ENCODE data around the gene CNTN5. TPM values are rescaled to one million over a fixed set of nuclear protein-coding genes. Genes with fewer than 3 reads are reported as not detected.

The CNTN5 gene
- total RNA-seq, 1 experiment from 2014 or later, result not detected

DNA sequence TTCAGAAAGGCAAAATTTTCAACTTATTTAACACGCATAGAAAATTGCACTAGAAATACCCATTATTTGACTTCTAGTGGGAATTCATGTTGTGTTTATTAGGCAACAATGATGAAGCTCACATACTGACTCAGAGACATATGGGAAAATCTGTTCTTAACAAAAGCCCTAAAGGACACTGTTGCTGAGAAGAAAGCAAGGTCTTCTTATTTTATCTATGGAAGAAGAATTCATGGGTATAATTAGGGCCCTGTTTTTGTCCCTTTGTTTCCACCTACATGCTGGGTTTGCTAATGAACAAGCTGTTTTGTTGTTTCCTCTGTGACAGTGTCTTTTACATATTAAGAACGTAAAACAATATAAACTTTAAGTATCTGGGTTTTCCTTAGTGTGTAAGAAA lies 1059.6 kb downstream of the CNTN5 start:
- CTCF ChIA-PET, result no interaction called here
- no peaks in the 10 kb centered on the region for H3K9me3 ChIP-seq (ENCODE audit: low read length)
- no peaks in the 10 kb centered on the region for H3K27me3 ChIP-seq (ENCODE audit: low read length)
- no peaks in the 10 kb centered on the region for H3K79me2 ChIP-seq (ENCODE audit: low read length)
- H4K20me1 ChIP-seq (ENCODE audit: low read length), result no peaks in the 10 kb centered on the region
- no peak overlapping the region for H3K4me3 ChIP-seq (ENCODE audit: low read length)
- H3K4me1 ChIP-seq (ENCODE audit: insufficient read depth, low read length), result no peaks in the 10 kb centered on the region
- BruUV-seq (replicated peaks), result no TSS peak
- H2AFZ ChIP-seq (ENCODE audit: low read length), result no peak overlapping the region
- H3K9ac ChIP-seq (ENCODE audit: low read length), result no peak overlapping the region
- DNase-seq (no peak), ATAC-seq (no peak)
- no peak overlapping the region for H3K27ac ChIP-seq (ENCODE audit: low read length)
- H3K4me2 ChIP-seq (ENCODE audit: low read length), result no peak overlapping the region
- no peaks in the 10 kb centered on the region for H3F3A ChIP-seq (ENCODE audit: low read length, unreplicated experiment)
- no peaks in the 10 kb centered on the region for H3K36me3 ChIP-seq (ENCODE audit: low read depth, low read length)
- H3K9me2 ChIP-seq (replicated peaks; ENCODE audit: low read length), result no peaks in the 10 kb centered on the region
- TF ChIP-seq EZH2phosphoT487 (IDR thresholded peaks at IDR 0.05; ENCODE audit: borderline replicate concordance, low read length) (no peak), EZH2 (IDR thresholded peaks at IDR 0.05; ENCODE audit: low read length, unreplicated experiment) (no peak)
- TF ChIP-seq, protein P1, sequence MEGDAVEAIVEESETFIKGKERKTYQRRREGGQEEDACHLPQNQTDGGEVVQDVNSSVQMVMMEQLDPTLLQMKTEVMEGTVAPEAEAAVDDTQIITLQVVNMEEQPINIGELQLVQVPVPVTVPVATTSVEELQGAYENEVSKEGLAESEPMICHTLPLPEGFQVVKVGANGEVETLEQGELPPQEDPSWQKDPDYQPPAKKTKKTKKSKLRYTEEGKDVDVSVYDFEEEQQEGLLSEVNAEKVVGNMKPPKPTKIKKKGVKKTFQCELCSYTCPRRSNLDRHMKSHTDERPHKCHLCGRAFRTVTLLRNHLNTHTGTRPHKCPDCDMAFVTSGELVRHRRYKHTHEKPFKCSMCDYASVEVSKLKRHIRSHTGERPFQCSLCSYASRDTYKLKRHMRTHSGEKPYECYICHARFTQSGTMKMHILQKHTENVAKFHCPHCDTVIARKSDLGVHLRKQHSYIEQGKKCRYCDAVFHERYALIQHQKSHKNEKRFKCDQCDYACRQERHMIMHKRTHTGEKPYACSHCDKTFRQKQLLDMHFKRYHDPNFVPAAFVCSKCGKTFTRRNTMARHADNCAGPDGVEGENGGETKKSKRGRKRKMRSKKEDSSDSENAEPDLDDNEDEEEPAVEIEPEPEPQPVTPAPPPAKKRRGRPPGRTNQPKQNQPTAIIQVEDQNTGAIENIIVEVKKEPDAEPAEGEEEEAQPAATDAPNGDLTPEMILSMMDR (conservative IDR thresholded peaks at IDR 0.05; ENCODE audit: low read depth, low read length), result no peak
- POLR2A ChIA-PET (ENCODE audit: unreplicated experiment), result no interaction called here
- intact Hi-C loops (cut with micrococcal nuclease), result no loop called here

- H3K27me3 ChIP-seq (ENCODE audit: low read length), result no peaks in the 10 kb centered on the region
- H3K36me3 ChIP-seq (ENCODE audit: low read depth, low read length), result no peaks in the 10 kb centered on the region
- H3K79me2 ChIP-seq (ENCODE audit: low read length), result no peaks in the 10 kb centered on the region
- H4K20me1 ChIP-seq (ENCODE audit: low read length), result no peaks in the 10 kb centered on the region
- DNase-seq (no peak), ATAC-seq (no peak)
- H3K4me2 ChIP-seq (ENCODE audit: low read length), result no peak overlapping the region
- H3K9me2 ChIP-seq (replicated peaks; ENCODE audit: low read length), result no peaks in the 10 kb centered on the region
- intact Hi-C loops (cut with micrococcal nuclease), result no loop called here
- POLR2A ChIA-PET (ENCODE audit: unreplicated experiment), result no interaction called here
- H3K4me1 ChIP-seq (ENCODE audit: insufficient read depth, low read length), result no peaks in the 10 kb centered on the region
- no peak overlapping the region for H3K4me3 ChIP-seq (ENCODE audit: low read length)
- TF ChIP-seq EZH2 (IDR thresholded peaks at IDR 0.05; ENCODE audit: low read length, unreplicated experiment) (no peak), EZH2phosphoT487 (IDR thresholded peaks at IDR 0.05; ENCODE audit: borderline replicate concordance, low read length) (no peak)
- TF ChIP-seq, protein P1 (conservative IDR thresholded peaks at IDR 0.05; ENCODE audit: low read depth, low read length), result no peak
- no peaks in the 10 kb centered on the region for H3K9me3 ChIP-seq (ENCODE audit: low read length)
- no peak overlapping the region for H2AFZ ChIP-seq (ENCODE audit: low read length)
- CTCF ChIA-PET, result no interaction called here
- no peaks in the 10 kb centered on the region for H3F3A ChIP-seq (ENCODE audit: low read length, unreplicated experiment)
- BruUV-seq (replicated peaks), result no TSS peak
- H3K27ac ChIP-seq (ENCODE audit: low read length), result no peak overlapping the region
- no peak overlapping the region for H3K9ac ChIP-seq (ENCODE audit: low read length)
Observed at GRCh38 chr11:100080821-100081220, 1060.1 kb downstream of the CNTN5 start.

- ATAC-seq (no peak), DNase-seq (no peak)
- no peak overlapping the region for H3K9ac ChIP-seq (ENCODE audit: low read length)
- H3K79me2 ChIP-seq (ENCODE audit: low read length), result no peaks in the 10 kb centered on the region
- no peaks in the 10 kb centered on the region for H3F3A ChIP-seq (ENCODE audit: low read length, unreplicated experiment)
- intact Hi-C loops (cut with micrococcal nuclease), result no loop called here
- H3K4me3 ChIP-seq (ENCODE audit: low read length), result no peak overlapping the region
- H3K4me2 ChIP-seq (ENCODE audit: low read length), result no peak overlapping the region
- no peaks in the 10 kb centered on the region for H3K4me1 ChIP-seq (ENCODE audit: insufficient read depth, low read length)
- no peak for TF ChIP-seq EZH2 (IDR thresholded peaks at IDR 0.05; ENCODE audit: low read length, unreplicated experiment)
- TF ChIP-seq, protein P1 (conservative IDR thresholded peaks at IDR 0.05; ENCODE audit: low read depth, low read length), result no peak
- TF ChIP-seq EZH2phosphoT487 (IDR thresholded peaks at IDR 0.05; ENCODE audit: borderline replicate concordance, low read length), result no peak
- H3K9me2 ChIP-seq (replicated peaks; ENCODE audit: low read length), result no peaks in the 10 kb centered on the region
- H2AFZ ChIP-seq (ENCODE audit: low read length), result no peak overlapping the region
- no peaks in the 10 kb centered on the region for H3K9me3 ChIP-seq (ENCODE audit: low read length)
- no TSS peak for BruUV-seq (replicated peaks)
- H3K36me3 ChIP-seq (ENCODE audit: low read depth, low read length), result no peaks in the 10 kb centered on the region
- H3K27me3 ChIP-seq (ENCODE audit: low read length), result peaks cover 52% of the 10 kb centered on the region
- ChIA-PET POLR2A (ENCODE audit: unreplicated experiment) (no interaction called here), CTCF (no interaction called here)
- no peak overlapping the region for H3K27ac ChIP-seq (ENCODE audit: low read length)
- no peaks in the 10 kb centered on the region for H4K20me1 ChIP-seq (ENCODE audit: low read length)
Observed at GRCh38 chr11:100093698-100094097, 1072.9 kb downstream of the CNTN5 start.
